Heart left ventricle (tissue), 13 donors: ENCODE results near the gene MLN.
"Not testable (repeated sequence)": the region's sequence is repeated elsewhere in the genome, so short reads cannot be mapped to it uniquely, and the experiment has no call there.

Experiments
- CTCF ChIP-seq, 12 donors: fragments of 200-600 bp; sonication (generic) in 4 of 12; IDR thresholded peaks; one replicate each; pipeline versions ENCODE4 v1.5.0 to v1.8.0; 2018 to 2022; ENCODE audit warnings: antibody characterized with exemption in 12 of 12, mild to moderate bottlenecking in 5 of 12
- POLR2A ChIP-seq, 2 donors: fragments of 450-650 bp; IDR thresholded peaks; one replicate each; pipeline ENCODE4 v1.6.1; 2017; ENCODE audit warnings: antibody characterized with exemption in 2 of 2, mild to moderate bottlenecking in 2 of 2, moderate library complexity in 2 of 2
- donor health status: ischemic (EF 13 %, LVEDD 7.1; RV severe dilation, severe dysfunction).
- donor health status: DM: no; HTN: yes; CAD: no.
- donor health status: DM: no; HTN: no; CAD: no.
- donor health status: ischemic (EF 25% LVEDD 6.9; RV normal size, moderate dysfunction).
- donor health status: ischemic (EF 25% LVEDD 5.7; RV mildly dilated, moderate dysfunction).
- donor health status: ischemic (EF 35%, LVEDD 5.7; RV mildly dilated, moderate dysfunction).
- donor health status: nonischemic (EF 11% LVEDD 7.7; RV severe dilation, severe dysfunction).
- donor health status: DM: yes; HTN: yes; CAD: no.
- donor health status: PGD.
- donor health status: ischemic (EF 29% LVEDD 5.4; RV normal size, mild dysfunction).
- donor health status: nonischemic (EF 23%, LVEDD 6.1; RV moderate dilation, normal function).

GRCh38 chr6:33832831-33833230 lies 29.0 kb upstream of the MLN start:
- not testable (repeated sequence) for TF ChIP-seq CTCF, POLR2A (IDR thresholded peaks at IDR 0.05)
